GM19438 (cell line): ENCODE measurements around the gene CFAP46.

Experiments used
- ATAC-seq: cut with Tn5 transposase; IDR thresholded peaks from one replicate; pipeline ENCODE4 v1.9.1; 2021; ENCODE audit warnings: low read depth; ENCODE audit not compliant: unreplicated experiment

CFAP46 gene

DNA sequence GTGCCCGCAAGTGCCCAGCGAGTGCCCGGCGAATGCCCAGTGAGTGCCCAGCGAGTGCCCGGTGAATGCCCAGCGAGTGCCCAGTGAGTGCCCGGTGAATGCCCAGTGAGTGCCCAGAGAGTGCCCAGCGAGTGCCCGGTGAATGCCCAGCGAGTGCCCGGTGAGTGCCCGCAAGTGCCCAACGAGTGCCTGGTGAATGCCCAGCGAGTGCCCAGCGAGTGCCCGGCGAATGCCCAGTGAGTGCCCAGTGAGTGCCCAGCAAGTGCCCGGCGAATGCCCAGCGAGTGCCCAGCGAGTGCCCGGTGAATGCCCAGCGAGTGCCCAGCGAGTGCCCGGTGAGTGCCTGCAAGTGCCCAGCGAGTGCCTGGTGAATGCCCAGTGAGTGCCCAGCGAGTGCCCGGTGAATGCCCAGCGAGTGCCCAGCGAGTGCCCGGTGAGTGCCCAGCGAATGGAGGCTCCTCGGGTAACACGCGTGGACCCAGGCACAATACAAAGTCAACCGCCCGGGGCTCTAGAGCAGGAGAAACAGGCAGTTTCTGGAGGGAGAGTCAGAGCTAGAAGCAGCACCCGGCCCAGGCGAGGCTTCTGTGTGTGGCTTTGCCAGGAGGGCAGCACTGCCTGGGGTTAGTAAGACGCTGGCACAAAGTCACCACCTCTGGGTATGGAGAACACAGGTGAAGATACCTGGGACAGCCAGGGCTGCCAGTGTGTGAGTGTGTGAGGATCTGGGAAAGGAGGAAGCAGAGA lies 38.2 kb upstream of the CFAP46 start:
- no peak for ATAC-seq

DNA sequence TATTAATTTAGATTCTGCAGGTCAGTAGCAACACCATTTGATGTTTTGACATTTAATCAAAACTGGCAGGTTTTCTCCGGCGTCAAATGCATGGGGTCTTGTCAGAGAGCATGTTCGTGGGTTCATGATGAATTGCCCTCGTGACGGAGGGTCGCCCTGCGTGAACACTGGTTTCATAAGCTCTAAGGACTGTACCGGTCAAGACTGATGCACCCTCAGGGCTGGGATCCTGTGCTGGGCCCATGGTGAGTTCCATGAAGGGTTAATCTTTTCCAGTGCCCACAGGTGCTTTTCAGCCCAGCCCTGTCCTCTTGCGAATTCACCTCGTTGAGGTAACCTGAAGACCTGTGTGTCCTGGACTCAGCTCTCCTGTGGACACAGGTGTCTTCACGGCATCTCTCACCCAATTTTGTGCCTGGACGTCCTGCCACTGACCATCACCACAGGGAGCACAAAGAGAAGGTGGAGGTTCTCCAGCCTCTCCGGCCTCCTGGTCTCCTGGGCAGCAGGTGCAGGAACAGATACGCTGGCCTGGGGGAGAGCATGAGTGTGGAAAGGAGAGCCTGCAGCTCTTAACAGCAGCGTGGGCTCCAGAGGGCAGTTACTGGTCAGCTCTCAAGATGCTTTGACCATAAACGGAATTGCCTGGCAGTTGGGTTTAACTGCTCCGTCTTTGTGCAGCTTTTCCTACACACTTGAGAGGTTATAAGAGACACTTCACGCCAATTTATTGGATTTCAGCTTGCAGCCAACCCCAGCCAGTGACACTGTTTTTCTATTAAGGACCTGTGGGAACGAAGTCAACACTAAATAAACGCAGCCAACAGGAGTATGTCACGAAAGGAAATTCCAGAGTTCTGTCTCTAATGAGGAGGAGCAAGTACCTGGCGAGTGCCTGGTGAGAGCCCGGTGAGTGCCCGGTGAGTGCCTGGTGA lies 37.4 kb upstream of the CFAP46 start:
- no peak for ATAC-seq

DNA sequence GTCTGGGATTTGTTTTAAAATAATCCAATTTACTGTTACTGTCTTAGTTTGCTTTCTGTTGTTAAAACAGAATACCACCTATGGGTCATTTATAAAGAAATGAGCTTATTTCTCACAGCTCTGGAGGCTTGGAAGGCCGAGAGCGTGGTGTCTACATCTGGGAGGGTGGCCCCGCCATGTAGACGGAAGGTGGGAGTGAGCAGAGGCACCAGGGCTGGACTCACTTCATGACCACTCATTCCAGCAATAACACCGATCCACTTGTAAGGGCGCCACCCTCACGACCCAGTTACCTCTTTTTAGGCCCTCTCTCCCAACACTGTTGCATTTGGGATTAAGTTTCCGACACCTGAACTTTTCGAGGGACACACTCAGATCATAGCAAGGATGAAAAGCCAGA lies 36.2 kb upstream of the CFAP46 start:
- ATAC-seq: no peak

DNA sequence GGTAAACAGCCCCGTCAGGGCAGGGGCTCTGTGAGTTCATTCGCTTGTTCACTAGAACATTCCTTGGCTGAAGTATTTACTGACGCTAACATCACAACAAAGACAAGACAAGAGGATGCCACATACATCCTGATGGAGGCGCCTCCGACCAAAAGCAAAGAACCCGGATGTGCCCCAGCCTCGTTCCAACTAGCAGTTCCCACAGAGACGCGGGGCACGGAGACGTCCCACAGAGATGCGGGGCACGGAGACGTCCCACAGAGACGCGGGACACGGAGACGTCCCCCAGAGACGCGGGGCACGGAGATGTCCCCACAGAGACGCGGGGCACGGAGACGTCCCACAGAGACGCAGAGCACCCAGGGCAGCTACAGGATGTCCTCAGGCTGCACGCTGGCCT lies 35.4 kb upstream of the CFAP46 start:
- no peak for ATAC-seq

DNA sequence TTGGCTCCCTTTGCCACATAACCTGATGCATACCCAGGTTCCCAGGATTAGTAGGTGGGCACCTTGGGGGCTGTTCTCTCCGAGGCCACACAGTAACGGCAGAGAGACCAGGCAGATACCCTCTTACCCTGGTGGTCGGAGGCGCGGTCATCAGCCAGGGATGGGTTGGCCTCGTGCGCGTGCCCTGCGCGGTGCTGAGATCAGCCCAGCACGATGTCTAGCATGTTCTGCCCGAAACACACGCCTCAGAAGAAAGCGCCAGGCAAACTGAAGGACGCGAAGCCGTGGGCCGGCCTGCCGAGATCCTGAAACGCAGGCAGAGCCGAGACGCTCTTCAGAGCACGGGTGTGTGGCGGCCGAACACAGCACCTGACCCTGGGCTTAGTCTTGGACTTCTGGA lies 34.7 kb upstream of the CFAP46 start:
- ATAC-seq: no peak

DNA sequence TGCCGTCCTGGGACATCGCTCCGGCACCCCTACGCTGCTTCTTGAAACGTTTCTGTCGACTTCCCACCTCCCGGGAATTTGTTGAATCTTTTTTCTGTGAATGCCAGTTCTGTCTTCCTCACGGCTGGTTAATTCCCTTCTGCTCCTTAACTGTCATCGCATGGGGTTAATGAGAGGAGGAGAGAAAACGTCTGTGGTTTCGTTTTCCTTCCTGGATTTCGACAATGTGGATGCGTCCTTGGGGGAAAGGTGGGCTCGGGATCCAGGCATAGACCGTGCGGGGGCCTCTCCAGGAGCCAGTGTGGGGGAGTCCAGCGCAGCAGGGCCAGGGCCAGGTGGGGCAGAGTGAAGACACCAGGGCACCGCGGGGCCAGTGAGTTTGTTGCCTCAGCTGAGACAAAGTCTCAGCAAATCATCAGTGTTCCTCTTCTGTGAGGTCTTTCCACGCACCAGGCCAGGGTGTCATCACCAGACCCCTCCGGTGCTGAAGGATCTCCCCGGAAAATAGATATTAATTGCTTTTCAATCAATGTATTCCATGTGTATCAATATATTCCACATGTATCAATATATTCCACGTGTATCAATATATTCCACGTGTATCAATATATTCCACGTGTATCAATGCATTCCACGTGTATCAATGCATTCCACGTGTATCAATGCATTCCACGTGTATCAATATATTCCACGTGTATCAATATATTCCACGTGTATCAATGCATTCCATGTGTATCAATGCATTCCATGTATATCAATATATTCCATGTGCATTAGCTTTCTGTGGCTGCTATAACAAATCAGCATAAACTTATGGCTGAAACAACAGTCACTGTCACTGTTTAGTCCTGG lies 33.7 kb upstream of the CFAP46 start:
- ATAC-seq: no peak

DNA sequence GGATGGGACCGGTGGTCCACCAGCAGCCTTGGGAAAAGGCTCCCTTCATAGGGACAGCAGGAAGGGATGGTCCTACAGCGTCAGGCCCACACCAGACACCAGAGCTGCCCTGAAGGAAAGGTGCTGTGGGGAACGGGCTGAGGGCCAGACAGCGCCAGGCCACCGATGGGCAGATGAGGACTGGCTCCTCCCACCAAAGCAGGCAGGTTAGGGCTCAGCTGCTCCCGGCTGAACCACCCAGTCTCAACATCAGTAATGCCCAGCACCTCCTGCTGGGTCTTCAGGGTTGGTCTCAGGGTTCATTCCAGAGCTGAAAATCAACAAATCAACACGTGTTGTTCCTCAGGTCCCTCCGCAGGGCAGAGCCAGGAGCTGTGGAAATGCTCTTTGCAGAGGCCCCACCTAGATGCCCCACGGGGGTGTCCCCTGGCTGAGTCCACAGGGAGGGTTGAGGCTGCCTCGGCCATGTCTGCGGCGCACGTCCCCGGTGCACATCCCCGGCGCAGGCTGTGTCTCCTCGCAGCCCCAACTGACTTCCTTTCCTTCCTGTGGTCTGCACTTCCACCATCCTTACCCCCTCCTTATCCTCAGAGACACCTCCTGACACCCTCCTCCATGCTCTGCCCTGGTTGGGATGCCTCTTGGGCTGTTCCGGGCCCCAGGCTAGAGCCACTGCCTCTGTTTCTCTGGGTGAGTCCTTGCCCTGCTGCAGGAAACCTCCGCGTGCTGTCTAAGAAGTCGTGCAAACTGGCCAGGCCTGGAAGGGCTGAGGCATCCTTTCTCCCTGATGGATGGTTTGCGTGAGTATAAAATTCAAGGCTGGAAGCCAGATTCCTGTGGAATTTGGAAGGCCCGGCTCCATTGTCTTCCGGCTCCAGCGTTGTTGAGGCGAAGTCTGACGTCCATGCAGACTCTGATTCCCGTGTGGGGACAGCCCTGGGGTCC lies 32.8 kb upstream of the CFAP46 start:
- no peak for ATAC-seq

DNA sequence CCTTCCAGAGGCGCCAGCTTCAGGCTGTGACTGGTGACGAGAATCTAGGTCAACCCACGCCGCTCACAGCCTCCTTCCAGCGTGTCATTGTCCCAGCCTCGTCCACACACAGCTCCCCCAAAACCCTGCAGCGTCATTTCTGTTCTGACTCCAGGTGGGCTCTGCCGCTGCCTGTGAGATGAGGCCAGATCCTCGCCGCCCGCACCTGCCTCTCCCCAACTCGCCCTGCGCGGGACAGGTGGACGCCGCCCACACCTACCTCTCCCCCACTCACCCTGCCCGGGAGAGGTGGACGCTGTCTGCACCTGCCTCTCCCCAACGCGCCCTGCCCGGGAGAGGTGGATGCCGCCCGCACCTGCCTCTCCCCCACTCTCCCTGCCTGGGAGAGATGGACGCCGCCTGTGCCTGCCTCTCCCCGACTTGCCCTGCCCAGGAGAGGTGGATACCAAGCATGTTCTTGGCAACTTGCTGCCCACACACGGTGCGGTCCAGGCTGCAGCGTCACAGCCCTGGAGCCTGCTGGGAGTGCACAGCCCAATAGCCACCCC lies 32.0 kb upstream of the CFAP46 start:
- ATAC-seq: no peak

DNA sequence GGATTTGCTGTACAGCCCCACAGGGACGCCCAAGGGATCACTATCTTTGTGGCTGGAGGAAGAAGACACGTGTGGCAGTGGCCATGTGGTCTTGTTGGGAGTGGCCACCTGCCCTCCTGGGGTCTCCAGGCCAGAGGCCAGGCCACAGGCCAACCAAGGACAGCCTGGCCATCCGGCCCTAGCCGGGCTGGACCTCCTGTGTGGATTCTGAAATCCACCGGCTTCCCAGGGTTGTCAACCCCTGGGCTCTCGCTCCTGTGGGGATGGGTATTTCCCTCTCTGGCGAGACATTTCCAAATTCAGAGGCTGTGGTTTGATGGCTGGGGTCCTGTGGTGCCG lies 31.5 kb upstream of the CFAP46 start:
- ATAC-seq: no peak

DNA sequence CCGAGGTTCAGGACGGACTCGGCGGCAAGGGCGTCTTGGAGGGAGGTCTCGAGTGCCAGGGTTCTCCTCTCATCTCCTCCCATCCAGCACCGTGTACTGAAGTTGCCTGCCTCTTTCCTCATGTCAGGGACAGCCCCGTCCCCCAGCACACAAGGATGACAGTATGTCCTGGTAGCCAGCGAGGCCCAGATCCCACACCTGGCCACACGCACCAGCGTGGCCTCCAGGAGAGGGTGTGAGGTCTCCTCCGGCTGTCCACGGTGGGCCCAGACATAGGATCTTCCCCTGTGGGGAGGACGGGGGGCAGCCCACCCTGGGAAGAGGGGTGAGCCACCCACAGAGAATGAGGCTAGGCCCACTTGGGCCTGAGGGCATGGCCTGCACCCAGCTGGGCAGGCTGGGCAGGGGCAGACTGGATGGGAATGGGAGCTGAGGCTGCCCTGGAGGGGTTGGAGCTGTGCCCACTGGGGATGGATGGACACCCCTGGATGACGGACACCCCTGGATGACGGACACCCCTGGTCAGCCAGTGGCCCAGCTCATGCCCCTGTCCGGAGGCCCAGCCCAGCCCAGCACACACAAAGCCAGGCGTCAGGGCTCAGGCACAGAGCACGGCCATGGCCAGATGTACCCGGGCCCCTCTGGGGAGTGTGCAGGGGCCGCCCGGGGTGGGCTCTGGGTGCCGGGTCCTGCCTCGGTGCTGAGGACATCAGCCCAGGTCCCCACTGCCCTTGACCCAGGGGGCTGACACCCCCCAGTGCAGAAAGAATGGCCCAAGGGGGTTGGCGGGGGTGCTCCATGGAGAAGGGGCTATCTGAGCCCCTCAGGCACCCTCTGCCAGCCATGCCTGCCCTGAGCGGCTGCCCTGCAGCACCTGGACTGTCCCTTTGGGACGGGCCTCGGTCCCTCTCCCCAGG lies 30.9 kb upstream of the CFAP46 start:
- ATAC-seq: no peak

DNA sequence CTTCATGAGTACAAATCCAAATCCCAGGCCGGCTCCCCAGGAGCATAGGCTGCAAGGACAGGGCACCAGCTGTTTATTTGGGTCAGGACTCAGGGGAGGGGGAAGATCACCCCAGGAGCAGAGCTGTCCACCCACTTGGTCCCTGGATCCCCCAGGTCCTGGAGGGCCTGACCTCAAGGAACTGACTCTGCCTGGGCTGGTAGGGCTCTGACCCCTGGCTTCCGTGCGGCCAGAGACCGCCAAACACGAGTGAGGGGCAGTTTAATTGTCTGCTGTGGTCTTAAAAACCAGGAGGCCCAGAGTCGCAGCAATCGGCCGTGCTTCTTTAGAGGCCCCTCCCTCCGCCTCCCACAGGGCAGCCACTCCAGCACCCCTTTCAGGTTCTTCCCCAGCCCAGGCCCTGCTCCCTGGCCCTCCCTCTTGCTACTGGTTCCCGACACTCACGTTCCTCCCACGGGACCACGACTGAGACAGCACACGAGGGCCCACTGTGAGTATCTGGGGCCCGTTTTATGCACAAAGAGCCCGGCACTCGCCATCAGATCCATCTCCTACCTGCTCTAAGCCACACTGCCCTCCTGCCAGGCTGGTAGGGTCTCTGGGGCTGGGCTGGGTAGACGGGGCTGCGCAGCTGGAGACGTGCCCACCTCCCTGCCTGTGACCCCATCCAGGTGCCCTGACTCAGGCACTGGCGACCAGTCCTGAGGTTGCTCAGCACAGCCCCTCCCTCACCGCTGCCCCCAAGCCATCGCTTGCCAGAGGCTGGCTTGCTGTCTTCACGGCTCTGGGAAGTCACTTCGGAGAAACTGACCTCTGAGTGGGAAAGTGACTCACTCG lies 30.0 kb upstream of the CFAP46 start:
- ATAC-seq: no peak

DNA sequence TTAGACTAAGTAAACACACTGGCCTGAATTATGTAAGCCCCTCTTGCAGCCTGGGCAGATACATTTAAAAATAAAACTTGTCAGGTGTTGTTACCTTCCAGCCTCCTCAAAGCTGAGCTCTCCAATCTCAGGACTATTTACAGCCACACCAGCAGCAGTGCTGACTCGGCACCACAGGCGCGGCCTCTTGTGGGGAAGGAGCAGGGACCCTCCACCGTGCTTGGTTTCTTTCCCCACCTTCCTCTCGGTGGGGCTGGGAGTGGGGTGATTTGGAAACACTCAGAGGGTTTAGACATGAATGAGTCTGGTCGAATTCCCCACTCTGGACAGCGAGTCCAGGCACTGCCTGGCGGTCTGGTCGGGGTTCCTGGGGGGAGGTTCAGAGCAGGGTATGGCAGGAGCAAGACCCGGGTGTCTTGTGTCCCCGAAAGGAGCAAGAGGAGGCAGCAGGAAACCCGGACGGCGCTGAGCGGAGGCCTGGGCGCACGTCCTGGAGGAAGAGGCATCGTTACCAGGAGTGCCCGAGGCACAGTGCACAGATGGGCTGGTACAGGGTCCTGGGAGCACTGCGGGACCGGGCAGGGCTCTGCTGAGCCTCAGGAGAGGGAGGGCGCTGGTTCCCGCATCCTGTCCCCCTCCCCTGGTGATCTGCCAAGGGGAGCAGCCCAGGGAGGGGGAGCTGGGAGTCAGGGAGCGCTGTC lies 29.2 kb upstream of the CFAP46 start:
- ATAC-seq: no peak

DNA sequence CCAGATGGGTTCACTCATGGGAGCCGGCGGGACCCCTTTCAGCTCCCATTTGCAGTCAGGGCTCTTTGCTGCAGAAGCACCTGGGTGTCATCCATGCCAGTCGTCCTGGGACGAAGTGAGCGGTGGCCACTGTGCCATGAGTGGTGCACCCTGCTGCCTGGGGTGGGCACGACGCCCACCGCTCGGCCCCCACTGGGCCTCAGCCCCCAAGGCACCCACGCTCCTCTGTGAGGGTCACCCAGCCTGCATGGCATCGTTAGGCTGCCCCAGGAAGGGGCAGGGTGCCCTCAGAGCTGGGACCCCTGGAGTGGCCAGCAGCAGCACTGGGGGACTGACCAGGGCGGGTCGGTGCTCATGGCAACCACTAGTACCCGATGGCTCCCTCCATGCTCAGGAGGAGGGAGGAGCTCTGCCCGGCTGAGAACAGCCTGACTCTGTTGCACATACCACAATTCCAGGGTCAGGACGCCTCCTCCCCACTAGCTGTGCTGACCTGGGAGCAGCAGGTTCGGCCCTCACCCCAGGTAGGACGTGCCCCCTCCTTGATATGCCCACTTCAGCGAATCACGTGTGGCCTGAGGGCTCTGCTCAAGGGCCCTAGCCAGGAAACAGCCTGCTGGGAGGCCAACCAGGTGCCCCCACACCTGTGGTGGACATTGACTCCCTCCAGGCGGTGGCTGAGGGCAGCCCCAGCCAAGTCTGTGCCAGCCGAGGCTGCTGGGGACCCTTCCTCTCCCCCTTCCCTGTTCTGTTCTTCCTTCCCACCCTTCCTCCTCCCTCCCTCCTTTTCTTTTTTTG lies 28.5 kb upstream of the CFAP46 start:
- no peak for ATAC-seq

DNA sequence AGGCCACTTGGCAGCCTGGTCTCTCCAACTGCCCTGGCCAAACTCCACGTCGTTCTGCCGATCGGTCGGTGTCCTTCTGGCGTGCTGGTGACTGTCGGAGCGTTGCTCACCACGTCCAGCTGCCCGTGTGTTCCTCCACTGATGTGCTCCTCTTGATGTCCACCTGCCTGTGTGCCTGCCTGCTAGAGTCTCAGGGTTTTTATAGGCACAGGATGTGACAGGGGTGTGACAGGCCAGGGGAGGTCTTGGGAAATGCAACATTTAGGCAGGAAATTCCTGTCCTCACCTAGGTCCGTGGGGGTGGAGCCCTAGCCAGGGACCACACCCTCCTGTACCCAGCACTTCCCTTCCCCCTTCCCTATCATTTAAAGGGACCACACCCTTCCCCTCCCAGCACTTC lies 25.2 kb upstream of the CFAP46 start:
- ATAC-seq: no peak

DNA sequence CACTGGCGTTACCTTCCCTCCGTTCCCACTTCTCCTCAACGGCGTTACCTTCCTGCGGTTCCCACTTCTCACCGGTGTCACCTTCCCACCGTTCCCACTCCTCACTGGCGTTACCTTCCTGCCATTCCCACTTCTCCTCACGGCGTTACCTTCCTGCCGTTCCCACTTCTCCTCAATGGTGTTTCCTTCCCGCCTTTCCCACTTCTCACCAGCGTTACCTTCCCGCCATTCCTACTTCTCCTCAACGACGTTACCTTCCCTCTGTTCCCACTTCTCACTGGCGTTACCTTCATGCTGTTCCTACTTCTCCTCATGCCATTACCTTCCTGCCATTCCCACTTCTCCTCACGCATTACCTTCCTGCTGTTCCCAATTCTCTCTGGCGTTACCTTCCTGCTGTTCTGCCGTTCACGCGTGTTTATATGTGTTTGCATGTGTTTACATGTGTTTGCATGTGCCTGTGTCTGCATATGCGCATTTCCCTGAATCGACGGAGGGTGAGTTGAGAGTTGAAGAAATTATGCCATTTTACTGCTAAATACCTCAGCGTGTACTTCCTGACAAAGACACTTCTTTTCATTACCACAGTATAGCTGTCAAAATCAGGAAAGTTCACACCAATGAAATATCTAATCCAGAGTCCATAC lies 23.2 kb upstream of the CFAP46 start:
- ATAC-seq: no peak
